IMR-90 (cell line): Measurements from ENCODE around the gene CCL14. TPM values are rescaled to one million over a fixed set of nuclear protein-coding genes. Genes with fewer than 3 reads are reported as not detected.
A peak's percentile ranks its signal among the peaks of the same experiment; 100 is the strongest.

ENCODE experiments used
- ATAC-seq: fragments of 200-7000 bp; cut with Tn5 transposase; 2 replicates; pipeline ENCODE4 v1.9.1; 2020; ENCODE audit warnings: low read depth, mild to moderate bottlenecking, moderate library complexity
- BruUV-seq: library from RNA; stranded (reverse); fragments of 400-500 nt; replicated peaks from 2 replicates; lab custom pipeline; 2021; lab: Mats Ljungman, UMichigan
- CTCF ChIA-PET: fragments of 300-600 bp; formaldehyde crosslinking; extraction: SDS; loops from one replicate; lab custom pipeline; 2021; ENCODE audit warnings: antibody characterized with exemption; lab: Yijun Ruan, JAX
- POLR2A ChIA-PET: fragments of 300-600 bp; sonication (Branson Sonifier 250); formaldehyde crosslinking; loops from one replicate; lab custom pipeline; 2022; ENCODE audit warnings: antibody characterized with exemption; ENCODE audit not compliant: unreplicated experiment; lab: Charles Lee
- DNase-seq: peaks from one replicate; pipeline ENCODE4 v3.0.0; 2013
- H2AFZ ChIP-seq: replicated peaks from 2 replicates; pipeline ENCODE3; 2013; ENCODE audit warnings: low read length, mild to moderate bottlenecking; ENCODE audit not compliant: poor library complexity
- H2AK5ac ChIP-seq: 2 replicates; pipeline ENCODE4 v1.6.1; 2013; ENCODE audit warnings: low read depth, low read length, inconsistent platforms
- H2AK9ac ChIP-seq: replicated peaks from 2 replicates; pipeline ENCODE3; 2013; ENCODE audit warnings: mild to moderate bottlenecking, low read depth, low read length, moderate library complexity; ENCODE audit not compliant: poor library complexity
- H2BK120ac ChIP-seq: 2 replicates; pipeline ENCODE4 v1.6.1; 2013; ENCODE audit warnings: low read depth, low read length, inconsistent platforms
- H2BK15ac ChIP-seq: 3 replicates; pipeline ENCODE4 v1.6.1; 2013; ENCODE audit warnings: low read depth, low read length, inconsistent platforms
- H2BK20ac ChIP-seq: 2 replicates; pipeline ENCODE4 v1.6.1; 2013; ENCODE audit warnings: low read depth, mild to moderate bottlenecking, inconsistent platforms, low read length, moderate library complexity
- H2BK5ac ChIP-seq: 2 replicates; pipeline ENCODE4 v1.6.1; 2013; ENCODE audit warnings: mild to moderate bottlenecking, low read depth, low read length, inconsistent platforms; ENCODE audit not compliant: poor library complexity, severe bottlenecking
- H3K14ac ChIP-seq: replicated peaks from 2 replicates; pipeline ENCODE4 v1.6.1; 2013; ENCODE audit warnings: low read depth, low read length, inconsistent platforms
- H3K18ac ChIP-seq: 2 replicates; pipeline ENCODE4 v1.6.1; 2013; ENCODE audit warnings: low read depth, low read length, control low read depth
- H3K23ac ChIP-seq: 2 replicates; pipeline ENCODE4 v1.6.1; 2013; ENCODE audit warnings: low read depth, low read length, inconsistent platforms
- H3K27ac ChIP-seq: 2 replicates; pipeline ENCODE4 v1.5.1; 2013; ENCODE audit warnings: mild to moderate bottlenecking, control low read depth, low read length; ENCODE audit not compliant: insufficient read depth
- H3K27me3 ChIP-seq: 2 replicates; pipeline ENCODE4 v1.6.1; 2013; ENCODE audit warnings: low read length; ENCODE audit not compliant: control insufficient read depth, insufficient read depth
- H3K36me3 ChIP-seq: 2 replicates; pipeline ENCODE4 v1.6.1; 2013; ENCODE audit warnings: low read length, mixed read lengths; ENCODE audit not compliant: control insufficient read depth, insufficient read depth
- H3K4ac ChIP-seq: 2 replicates; pipeline ENCODE4 v1.6.1; 2013; ENCODE audit warnings: low read depth, low read length, inconsistent platforms
- H3K4me1 ChIP-seq: 2 replicates; pipeline ENCODE4 v1.6.1; 2013; ENCODE audit warnings: low read length, mixed read lengths; ENCODE audit not compliant: control insufficient read depth, insufficient read depth
- H3K4me2 ChIP-seq: 2 replicates; pipeline ENCODE4 v1.6.1; 2013; ENCODE audit warnings: low read depth, mild to moderate bottlenecking, control low read depth, low read length, moderate library complexity
- H3K4me3 ChIP-seq: 2 replicates; pipeline ENCODE4 v1.5.1; 2013; ENCODE audit warnings: low read depth, mild to moderate bottlenecking, control low read depth, low read length, moderate library complexity; ENCODE audit not compliant: insufficient read depth
- H3K56ac ChIP-seq: 2 replicates; pipeline ENCODE4 v1.6.1; 2013; ENCODE audit warnings: low read length, inconsistent platforms; ENCODE audit not compliant: insufficient read depth; ENCODE audit errors: extremely low read depth
- H3K79me1 ChIP-seq, 2 experiments: 2 replicates each; pipeline ENCODE4 v1.6.1; 2013; ENCODE audit warnings: low read length in 2 of 2, inconsistent platforms in 1 of 2, low read depth in 1 of 2
- H3K9ac ChIP-seq: 2 replicates; pipeline ENCODE4 v1.6.1; 2013; ENCODE audit warnings: low read depth, low read length, control low read depth
- H3K9me1 ChIP-seq: 2 replicates; pipeline ENCODE4 v1.6.1; 2013; ENCODE audit warnings: low read length, inconsistent platforms; ENCODE audit not compliant: insufficient read depth
- H3K9me3 ChIP-seq: 2 replicates; pipeline ENCODE4 v1.6.1; 2013; ENCODE audit warnings: low read length; ENCODE audit not compliant: control insufficient read depth, insufficient read depth
- H4K20me1 ChIP-seq: 2 replicates; pipeline ENCODE4 v1.6.1; 2013; ENCODE audit warnings: low read length, inconsistent platforms; ENCODE audit not compliant: insufficient read depth
- H4K5ac ChIP-seq: 2 replicates; pipeline ENCODE4 v1.6.1; 2013; ENCODE audit warnings: mild to moderate bottlenecking, low read depth, low read length, control low read depth
- H4K8ac ChIP-seq, 2 experiments: 2 replicates each; pipeline ENCODE4 v1.6.1; 2013; ENCODE audit warnings: low read depth in 2 of 2, low read length in 2 of 2, control low read depth in 1 of 2, inconsistent platforms in 1 of 2
- H4K91ac ChIP-seq: 2 replicates; pipeline ENCODE4 v1.6.1; 2013; ENCODE audit warnings: low read depth, low read length, inconsistent platforms; ENCODE audit not compliant: insufficient read depth
- BHLHE40 ChIP-seq: fragments of 150-350 bp; IDR thresholded peaks from 2 replicates; pipeline ENCODE4 v1.6.1; 2016; ENCODE audit warnings: mild to moderate bottlenecking, low read depth, low read length
- CEBPB ChIP-seq: IDR thresholded peaks from 2 replicates; pipeline ENCODE4 v1.6.1; 2012; ENCODE audit warnings: low read depth, low read length, improper control_type of control experiment
- CHD1 ChIP-seq: IDR thresholded peaks from 2 replicates; pipeline ENCODE4 v1.6.1; 2012; ENCODE audit warnings: low read depth, low read length, improper control_type of control experiment
- MAFK ChIP-seq: IDR thresholded peaks from 2 replicates; pipeline ENCODE4 v1.6.1; 2012; ENCODE audit warnings: low read depth, low read length, improper control_type of control experiment
- MXI1 ChIP-seq: IDR thresholded peaks from 2 replicates; pipeline ENCODE4 v1.6.1; 2012; ENCODE audit warnings: low read depth, mild to moderate bottlenecking, low read length, moderate library complexity, borderline replicate concordance
- SMC3 ChIP-seq: fragments of 150-350 bp; IDR thresholded peaks from 2 replicates; pipeline ENCODE4 v1.6.1; 2016; ENCODE audit warnings: low read depth, mild to moderate bottlenecking, antibody characterized with exemption, low read length, moderate library complexity
- WGBS, 2 experiments: methylation state at CpG; one replicate each; pipeline versions ENCODE4 v1.1.5 to v1.1.7; 2013; ENCODE audit warnings: missing lambda C conversion rate in 2 of 2; ENCODE audit not compliant: insufficient read length in 1 of 2; ENCODE audit errors: extremely low coverage in 2 of 2; 5-methylcytosine and 5-hydroxymethylcytosine counted together
- dilution Hi-C: fragments of 300-500 bp; cut with HindIII; formaldehyde crosslinking; loops from one replicate; pipeline ENCODE4 v1.14.3; 2018; ENCODE audit warnings: low sequenced_read_pairs; ENCODE audit not compliant: unreplicated experiment
- in situ Hi-C: fragments of 300-500 bp; cut with MboI; formaldehyde crosslinking; loops from 3 replicates; pipeline ENCODE4 v1.14.3; 2019; ENCODE audit warnings: low sequenced_read_pairs, inconsistent platforms, mixed read lengths
- intact Hi-C: fragments of 100-400 bp; cut with micrococcal nuclease; formaldehyde crosslinking; loops from 2 replicates; pipeline ENCODE4 v1.10.0; 2022
- polyA plus RNA-seq, 3 experiments: library from polyadenylated mRNA; depleted of rRNA; stranded (reverse); fragments of >200 nt; gene quantifications; 2 replicates each; pipeline ENCODE4 v1.2.3, GENCODE V29; 2012; ENCODE audit warnings: low replicate concordance in 1 of 3
- total RNA-seq: library from RNA; depleted of rRNA; stranded (reverse); fragments of >200 nt; gene quantifications from 2 replicates; pipeline ENCODE4 v1.2.3, GENCODE V29; 2012

CCL14 gene
- total and polyA plus RNA-seq, 2 of the 4 experiments (the other 2 are of a cell fraction), result not detected

GRCh38 chr17:36019423-36019822 is 32.9 kb upstream of the CCL14 start:
- Histone ChIP-seq H3K9me1 (no peaks in the 10 kb centered on the region), H4K5ac (no peak overlapping the region), H3K4me1 (no peaks in the 10 kb centered on the region), H2AFZ (no peak overlapping the region), H4K8ac (no peak overlapping the region), H3K27ac (no peak overlapping the region), H3K4me2 (no peak overlapping the region), H2BK120ac (no peak overlapping the region), H4K20me1 (no peaks in the 10 kb centered on the region), H3K27me3 (no peaks in the 10 kb centered on the region), H3K4ac (no peak overlapping the region), H3K9me3 (no peaks in the 10 kb centered on the region), H2BK15ac (no peak overlapping the region), H4K91ac (no peak overlapping the region), H3K14ac (no peak overlapping the region), H2BK20ac (no peak overlapping the region), H3K18ac (no peak overlapping the region), H3K4me3 (no peak overlapping the region), H3K79me1 (no peaks in the 10 kb centered on the region), H3K36me3 (no peaks in the 10 kb centered on the region), H2AK9ac (no peak overlapping the region), H3K56ac (no peak overlapping the region), H3K23ac (no peak overlapping the region), H2AK5ac (no peak overlapping the region), H3K9ac (no peak overlapping the region), H2BK5ac (no peak overlapping the region)
- in situ Hi-C loops, result no loop called here
- ChIA-PET CTCF (no interaction called here), POLR2A (no interaction called here)
- no CpG with 5 or more reads among the region's 2 CpGs for WGBS, 2 experiments
- dilution Hi-C loops, result no loop called here
- no peak for ATAC-seq
- intact Hi-C loops, result no loop called here
- TF ChIP-seq MAFK (no peak), MXI1 (no peak), CHD1 (no peak), SMC3 (no peak), BHLHE40 (no peak), CEBPB (peak; percentile 23; the same call in 1 of the 2 replicates)
- BruUV-seq, result no TSS peak
- DNase-seq, result no peak
